GM06990 (cell line): ENCODE data around the gene CDC42EP1.
A peak's percentile ranks its signal among the peaks of the same experiment; 100 is the strongest.

Source experiments
- DNase-seq: peaks from one replicate; pipeline ENCODE4 v3.0.0-alpha.2; 2011; ENCODE audit not compliant: insufficient read length; ENCODE audit errors: extremely low read depth
- H3K27me3 ChIP-seq: replicated peaks from 2 replicates; pipeline ENCODE4 v1.6.0; 2011; ENCODE audit warnings: low read length; ENCODE audit not compliant: control insufficient read depth, insufficient read depth
- H3K36me3 ChIP-seq: 2 replicates; pipeline ENCODE4 v1.5.1; 2011; ENCODE audit warnings: low read length; ENCODE audit not compliant: control insufficient read depth, insufficient read depth
- H3K4me3 ChIP-seq: replicated peaks from 2 replicates; pipeline ENCODE4 v1.5.1; 2011; ENCODE audit warnings: low read depth, mild to moderate bottlenecking, control low read depth, low read length
- TF ChIP-seq, protein P1 (sequence below): IDR thresholded peaks from 2 replicates; pipeline ENCODE4 v1.5.1; 2011; ENCODE audit warnings: low read length, control low read depth, mild to moderate bottlenecking, inconsistent platforms; ENCODE audit not compliant: insufficient read depth, poor library complexity, severe bottlenecking

CDC42EP1 gene

GRCh38 chr22:37569921-37570660 lies 9.8 kb downstream of the CDC42EP1 start:
- Histone ChIP-seq H3K27me3 (no peaks in the 10 kb centered on the region; the same call in none of the 2 replicates), H3K4me3 (no peak overlapping the region), H3K36me3 (no peaks in the 10 kb centered on the region)
- no peak for DNase-seq
- TF ChIP-seq, protein P1, sequence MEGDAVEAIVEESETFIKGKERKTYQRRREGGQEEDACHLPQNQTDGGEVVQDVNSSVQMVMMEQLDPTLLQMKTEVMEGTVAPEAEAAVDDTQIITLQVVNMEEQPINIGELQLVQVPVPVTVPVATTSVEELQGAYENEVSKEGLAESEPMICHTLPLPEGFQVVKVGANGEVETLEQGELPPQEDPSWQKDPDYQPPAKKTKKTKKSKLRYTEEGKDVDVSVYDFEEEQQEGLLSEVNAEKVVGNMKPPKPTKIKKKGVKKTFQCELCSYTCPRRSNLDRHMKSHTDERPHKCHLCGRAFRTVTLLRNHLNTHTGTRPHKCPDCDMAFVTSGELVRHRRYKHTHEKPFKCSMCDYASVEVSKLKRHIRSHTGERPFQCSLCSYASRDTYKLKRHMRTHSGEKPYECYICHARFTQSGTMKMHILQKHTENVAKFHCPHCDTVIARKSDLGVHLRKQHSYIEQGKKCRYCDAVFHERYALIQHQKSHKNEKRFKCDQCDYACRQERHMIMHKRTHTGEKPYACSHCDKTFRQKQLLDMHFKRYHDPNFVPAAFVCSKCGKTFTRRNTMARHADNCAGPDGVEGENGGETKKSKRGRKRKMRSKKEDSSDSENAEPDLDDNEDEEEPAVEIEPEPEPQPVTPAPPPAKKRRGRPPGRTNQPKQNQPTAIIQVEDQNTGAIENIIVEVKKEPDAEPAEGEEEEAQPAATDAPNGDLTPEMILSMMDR = no peak

DNA sequence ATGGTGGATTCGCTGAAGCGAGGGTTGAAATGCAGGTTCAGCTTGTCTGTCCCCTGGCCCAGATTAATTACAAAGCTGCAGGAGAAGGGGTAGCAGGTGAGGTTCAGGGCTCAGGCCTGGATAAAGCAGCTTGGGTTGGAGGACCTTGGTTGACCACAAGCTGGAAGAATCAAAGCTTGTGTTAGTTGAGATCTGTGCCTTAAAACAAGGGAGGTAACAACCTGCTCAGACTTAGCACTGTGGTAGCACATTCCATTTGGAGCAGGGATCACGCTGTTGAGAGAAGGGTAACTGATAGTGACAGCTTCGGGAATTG lies 10.3 kb downstream of the CDC42EP1 start:
- Histone ChIP-seq H3K4me3 (no peak overlapping the region), H3K36me3 (no peaks in the 10 kb centered on the region), H3K27me3 (no peaks in the 10 kb centered on the region; the same call in none of the 2 replicates)
- no peak for DNase-seq
- TF ChIP-seq, protein P1 = no peak

GRCh38 chr22:37571258-37571991 lies 11.1 kb downstream of the CDC42EP1 start:
- Histone ChIP-seq H3K4me3 (no peak overlapping the region), H3K27me3 (no peaks in the 10 kb centered on the region; the same call in none of the 2 replicates), H3K36me3 (no peaks in the 10 kb centered on the region)
- TF ChIP-seq, protein P1 = peak; percentile 12
- no peak for DNase-seq

DNA sequence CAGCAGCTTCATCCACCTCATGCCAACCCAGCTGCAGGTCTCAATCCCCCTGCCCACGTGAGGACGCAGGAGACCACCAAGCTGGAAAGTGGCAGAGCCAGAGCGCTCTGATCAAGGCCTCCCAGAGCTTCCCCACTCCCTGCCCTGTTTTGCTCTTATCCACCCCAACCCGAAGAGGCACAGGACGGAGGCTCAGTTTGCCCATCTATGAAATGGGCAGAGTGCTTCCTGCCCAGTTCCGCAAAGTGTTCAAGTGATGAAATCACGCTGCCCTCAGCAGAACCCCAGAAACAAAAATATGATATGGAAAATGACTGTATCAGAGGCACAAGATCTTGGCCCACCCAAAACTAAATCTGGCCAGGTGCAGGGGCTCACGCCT lies 11.7 kb downstream of the CDC42EP1 start:
- TF ChIP-seq, protein P1 = no peak
- Histone ChIP-seq H3K27me3 (no peaks in the 10 kb centered on the region; the same call in none of the 2 replicates), H3K4me3 (no peak overlapping the region), H3K36me3 (no peaks in the 10 kb centered on the region)
- DNase-seq = no peak

- H3K4me3 ChIP-seq = no peak overlapping the region
- DNase-seq = no peak
- no peaks in the 10 kb centered on the region; the same call in 1 of the 2 replicates for H3K27me3 ChIP-seq
- H3K36me3 ChIP-seq = no peaks in the 10 kb centered on the region
- TF ChIP-seq, protein P1 = no peak
Measured at GRCh38 chr22:37575490-37576003, 15.3 kb downstream of the CDC42EP1 start.
